B cell (primary cell): ENCODE measurements around the gene MCAM. TPM values are rescaled to one million over a fixed set of nuclear protein-coding genes. Genes with fewer than 3 reads are reported as not detected.

Source experiments
- ATAC-seq: fragments of 200-7000 bp; cut with Tn5 transposase; one replicate; pipeline ENCODE4 v1.10.0; 2021; ENCODE audit warnings: low read depth, mild to moderate bottlenecking, moderate number of reproducible peaks, moderate library complexity
- CTCF ChIA-PET: fragments of 350-600 bp; sonication (Branson Sonifier 250); formaldehyde crosslinking; loops from one replicate; lab custom pipeline; 2021; ENCODE audit warnings: antibody characterized with exemption, inconsistent platforms; lab: Charles Lee
- POLR2A ChIA-PET: fragments of 350-600 bp; sonication (Branson Sonifier 250); formaldehyde crosslinking; loops from one replicate; lab custom pipeline; 2021; ENCODE audit warnings: antibody characterized with exemption; lab: Charles Lee
- DNase-seq: peaks from one replicate; pipeline ENCODE4 v3.0.0; 2013
- H2AFZ ChIP-seq: 2 replicates; pipeline ENCODE4 v1.6.1; 2012; ENCODE audit warnings: mild to moderate bottlenecking, low read depth, low read length; ENCODE audit not compliant: insufficient read depth, poor library complexity, severe bottlenecking
- H3K27ac ChIP-seq, 2 donors: 1 replicate in 1 of 2; 2 replicates in 1 of 2; pipeline ENCODE4 v1.5.1; 2012 to 2013; ENCODE audit warnings: low read length in 2 of 2, mild to moderate bottlenecking in 2 of 2, moderate library complexity in 1 of 2
- H3K27me3 ChIP-seq, 4 experiments: fragments of 200-600 bp in 1 of 4; sonication (generic) in 1 of 4; replicated peaks in 1 of 4; 1 replicate in 2 of 4; 2 replicates in 2 of 4; pipeline versions ENCODE4 v1.6.1 to v1.7.0; 2013 to 2016; ENCODE audit warnings: low read length in 3 of 4, mild to moderate bottlenecking in 2 of 4, mixed read lengths in 1 of 4, moderate library complexity in 1 of 4; ENCODE audit not compliant: insufficient read depth in 4 of 4, control insufficient read depth in 3 of 4; ENCODE audit errors: control extremely low read depth in 1 of 4
- H3K36me3 ChIP-seq, 2 experiments: replicated peaks in 1 of 2; 1 replicate in 1 of 2; 2 replicates in 1 of 2; pipeline versions ENCODE4 v1.6.1 to v1.7.1; 2013; ENCODE audit warnings: low read length in 1 of 2; ENCODE audit not compliant: insufficient read depth in 2 of 2, control insufficient read depth in 1 of 2; ENCODE audit errors: control extremely low read depth in 1 of 2, extremely low read depth in 1 of 2
- H3K4me1 ChIP-seq, 2 donors: fragments of 200-600 bp in 1 of 2; sonication (generic) in 1 of 2; 1 replicate in 1 of 2; 2 replicates in 1 of 2; pipeline versions ENCODE4 v1.5.1 to v1.6.1; 2013 to 2017; ENCODE audit warnings: low read length in 2 of 2; ENCODE audit not compliant: control insufficient read depth in 2 of 2, insufficient read depth in 2 of 2
- H3K4me2 ChIP-seq: replicated peaks from 2 replicates; pipeline ENCODE3; 2012; ENCODE audit warnings: mild to moderate bottlenecking, low read depth, low read length; ENCODE audit not compliant: poor library complexity, severe bottlenecking
- H3K4me3 ChIP-seq, 5 experiments: fragments of 200-600 bp in 1 of 5; sonication (generic) in 1 of 5; 1 replicate in 3 of 5; 2 replicates in 2 of 5; pipeline versions ENCODE4 v1.5.1 to v1.7.0; 2011 to 2016; ENCODE audit warnings: low read length in 4 of 5, mild to moderate bottlenecking in 4 of 5, low read depth in 2 of 5, control low read depth in 1 of 5, moderate library complexity in 1 of 5; ENCODE audit not compliant: insufficient read depth in 1 of 5; ENCODE audit errors: control extremely low read depth in 1 of 5, extremely low read depth in 1 of 5
- H3K79me2 ChIP-seq: fragments of 200-600 bp; sonication (generic); one replicate; pipeline ENCODE4 v1.6.0; 2016; ENCODE audit warnings: low read length; ENCODE audit not compliant: control insufficient read depth, insufficient read depth
- H3K9ac ChIP-seq: fragments of 200-600 bp; sonication (generic); 2 replicates; pipeline ENCODE4 v1.6.1; 2017; ENCODE audit warnings: mild to moderate bottlenecking, low read length, moderate library complexity
- H3K9me3 ChIP-seq, 3 donors: one replicate each; pipeline versions ENCODE4 v1.6.1 to v1.7.1; 2013; ENCODE audit warnings: low read length in 2 of 3; ENCODE audit not compliant: control insufficient read depth in 2 of 3, insufficient read depth in 1 of 3; ENCODE audit errors: control extremely low read depth in 1 of 3
- H4K20me1 ChIP-seq: 2 replicates; pipeline ENCODE4 v1.6.0; 2012; ENCODE audit warnings: mild to moderate bottlenecking, low read length; ENCODE audit not compliant: insufficient read depth, control insufficient read depth, poor library complexity, severe bottlenecking
- H3K27ac Mint-ChIP-seq: one replicate; pipeline ENCODE4 v1.8.0; 2021; ENCODE audit warnings: mixed read lengths
- H3K27me3 Mint-ChIP-seq: one replicate; pipeline ENCODE4 v1.8.0; 2021; ENCODE audit warnings: mixed read lengths
- H3K4me1 Mint-ChIP-seq: one replicate; pipeline ENCODE4 v1.8.0; 2021; ENCODE audit warnings: mixed read lengths
- H3K4me3 Mint-ChIP-seq: one replicate; pipeline ENCODE4 v1.8.0; 2021; ENCODE audit warnings: mixed read lengths
- H3K9me3 Mint-ChIP-seq: one replicate; pipeline ENCODE4 v1.8.0; 2022; ENCODE audit warnings: mixed read lengths; ENCODE audit not compliant: insufficient read depth
- EZH2 ChIP-seq: IDR thresholded peaks from 2 replicates; pipeline ENCODE4 v1.6.1; 2012; ENCODE audit warnings: borderline replicate concordance, low read depth, mild to moderate bottlenecking, moderate library complexity, low read length; ENCODE audit not compliant: insufficient read depth, poor library complexity, severe bottlenecking
- WGBS: methylation state at CpG from one replicate; pipeline ENCODE4 v1.1.5; 2013; ENCODE audit warnings: missing lambda C conversion rate; ENCODE audit not compliant: insufficient coverage; 5-methylcytosine and 5-hydroxymethylcytosine counted together
- intact Hi-C: fragments of 100-400 bp; cut with micrococcal nuclease; formaldehyde crosslinking; loops from one replicate; pipeline ENCODE4 v1.10.0; 2022
- polyA plus RNA-seq: library from polyadenylated mRNA; depleted of rRNA; stranded (reverse); fragments of >200 nt; gene quantifications from 2 replicates; pipeline ENCODE4 v1.2.3, GENCODE V29; 2012
- total RNA-seq, 2 donors: library from RNA; stranded (reverse); fragments of 120-200 nt in 1 of 2; gene quantifications; 1 replicate in 1 of 2; 2 replicates in 1 of 2; pipeline versions ENCODE4 v1.2.3 to v1.2.4, GENCODE V29; 2013 to 2022
- TF ChIP-seq, protein P1 (sequence below): fragments of 200-600 bp; IDR thresholded peaks from one replicate; pipeline ENCODE4 v1.8.0; 2022; ENCODE audit warnings: antibody characterized with exemption, mild to moderate bottlenecking

MCAM gene
- total and polyA plus RNA-seq, 2 donors (not counting 1 experiment from before 2014, with no cell fraction given), result 0.42 to 1.1 TPM

DNA sequence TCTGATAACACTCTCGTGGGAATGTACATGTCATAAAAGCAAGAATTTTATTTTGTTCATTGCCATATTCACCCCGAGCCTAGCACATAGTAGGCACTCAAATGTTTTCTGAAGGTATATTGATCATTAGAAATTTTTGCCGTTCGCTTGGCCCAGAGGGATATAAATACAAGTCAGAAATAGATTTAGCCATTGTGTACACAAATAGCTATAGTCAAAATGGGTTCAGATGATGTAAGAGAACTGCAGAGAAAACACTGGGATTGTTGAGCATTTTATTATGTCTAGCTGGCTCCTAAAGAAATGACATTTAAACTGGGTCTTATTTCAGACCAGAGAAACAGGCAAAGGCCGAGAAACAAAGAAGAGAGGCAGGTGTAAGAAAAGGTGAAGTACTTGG, 49.3 kb downstream of the MCAM start:
- no peak overlapping the region for H3K27ac Mint-ChIP-seq
- H3K27me3 ChIP-seq, result no peaks in the 10 kb centered on the region
- H3K4me3 Mint-ChIP-seq, result no peak overlapping the region
- ATAC-seq (no peak), DNase-seq (no peak)
- H3K9ac ChIP-seq, result no peak overlapping the region
- H3K9me3 Mint-ChIP-seq, result no peaks in the 10 kb centered on the region
- H3K4me1 Mint-ChIP-seq, result peaks cover 25% of the 10 kb centered on the region
- 100% methylated on average over 2 of the region's 5 CpGs for WGBS
- CTCF ChIA-PET, result interaction anchor here (1.3 to 1.5 kb wide), 2 partner anchors 17 to 71 kb away, joined by 4 read pairs; no protein-coding TSS in a partner anchor
- H2AFZ ChIP-seq, result no peak overlapping the region
- H3K36me3 ChIP-seq, result peaks cover 0 to 8% of the 10 kb centered on the region in 2 experiments
- H3K9me3 ChIP-seq, result no peaks in the 10 kb centered on the region
- H3K79me2 ChIP-seq, result peaks cover 69% of the 10 kb centered on the region
- H3K4me1 ChIP-seq, result peaks cover 15 to 28% of the 10 kb centered on the region in 2 donors
- POLR2A ChIA-PET, result no interaction called here
- H3K27ac ChIP-seq, result no peak overlapping the region
- no peak overlapping the region for H3K4me2 ChIP-seq
- TF ChIP-seq EZH2, result no peak
- TF ChIP-seq, protein P1, sequence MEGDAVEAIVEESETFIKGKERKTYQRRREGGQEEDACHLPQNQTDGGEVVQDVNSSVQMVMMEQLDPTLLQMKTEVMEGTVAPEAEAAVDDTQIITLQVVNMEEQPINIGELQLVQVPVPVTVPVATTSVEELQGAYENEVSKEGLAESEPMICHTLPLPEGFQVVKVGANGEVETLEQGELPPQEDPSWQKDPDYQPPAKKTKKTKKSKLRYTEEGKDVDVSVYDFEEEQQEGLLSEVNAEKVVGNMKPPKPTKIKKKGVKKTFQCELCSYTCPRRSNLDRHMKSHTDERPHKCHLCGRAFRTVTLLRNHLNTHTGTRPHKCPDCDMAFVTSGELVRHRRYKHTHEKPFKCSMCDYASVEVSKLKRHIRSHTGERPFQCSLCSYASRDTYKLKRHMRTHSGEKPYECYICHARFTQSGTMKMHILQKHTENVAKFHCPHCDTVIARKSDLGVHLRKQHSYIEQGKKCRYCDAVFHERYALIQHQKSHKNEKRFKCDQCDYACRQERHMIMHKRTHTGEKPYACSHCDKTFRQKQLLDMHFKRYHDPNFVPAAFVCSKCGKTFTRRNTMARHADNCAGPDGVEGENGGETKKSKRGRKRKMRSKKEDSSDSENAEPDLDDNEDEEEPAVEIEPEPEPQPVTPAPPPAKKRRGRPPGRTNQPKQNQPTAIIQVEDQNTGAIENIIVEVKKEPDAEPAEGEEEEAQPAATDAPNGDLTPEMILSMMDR, result no peak
- intact Hi-C loops, result no loop called here
- no peak overlapping the region for H3K4me3 ChIP-seq
- no peaks in the 10 kb centered on the region for H3K27me3 Mint-ChIP-seq
- H4K20me1 ChIP-seq, result peaks cover 22% of the 10 kb centered on the region

DNA sequence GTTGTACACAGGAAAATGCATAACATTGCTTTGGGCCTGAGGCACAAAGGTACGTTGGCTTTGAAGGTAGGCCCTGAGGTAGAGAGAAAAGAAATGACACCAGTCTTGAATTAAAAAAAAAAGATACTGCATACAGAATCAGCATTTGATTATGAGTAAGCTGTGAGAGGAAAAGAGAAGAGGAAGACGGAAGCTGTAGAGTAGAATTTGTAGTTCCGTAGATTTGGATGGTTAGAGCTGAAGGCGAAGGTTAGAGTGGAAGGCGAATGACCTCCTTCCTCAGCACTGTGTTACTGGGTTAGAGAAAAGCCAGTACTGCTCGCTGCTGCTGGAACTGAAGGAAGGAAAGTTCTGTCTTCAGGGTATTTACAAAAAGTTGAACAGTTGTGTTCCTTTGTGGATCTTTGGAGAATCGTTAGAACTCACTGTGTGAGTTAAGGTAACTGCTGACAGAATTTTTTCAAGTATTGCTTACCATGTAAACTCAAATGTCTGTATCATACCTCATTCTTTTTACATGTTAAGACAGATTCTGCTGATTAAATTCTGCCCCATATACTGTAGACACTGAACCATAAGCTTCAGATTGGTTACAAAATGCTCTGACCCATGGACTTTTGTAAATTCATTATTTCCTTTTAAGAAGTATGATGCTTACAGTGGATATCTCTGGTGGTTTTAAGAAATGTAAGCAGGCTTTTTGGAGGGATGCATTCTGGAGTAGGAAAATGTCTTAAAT, 50.2 kb downstream of the MCAM start:
- CTCF ChIA-PET, result interaction anchor here (1.0 to 1.3 kb wide), 2 partner anchors 70 to 90 kb away, joined by 3 to 4 read pairs; no protein-coding TSS in a partner anchor
- Histone ChIP-seq H3K4me1 (peaks cover 24 to 37% of the 10 kb centered on the region in 2 donors), H3K9ac (no peak overlapping the region), H4K20me1 (peaks cover 22% of the 10 kb centered on the region), H3K27ac (peak overlapping the region in 1 of 2 donors; percentile 20), H3K4me3 (no peak overlapping the region), H3K4me2 (peak overlapping the region; percentile 20), H3K36me3 (peaks cover 0 to 3% of the 10 kb centered on the region in 2 experiments), H3K9me3 (no peaks in the 10 kb centered on the region), H3K27me3 (no peaks in the 10 kb centered on the region), H3K79me2 (peaks cover 78% of the 10 kb centered on the region), H2AFZ (no peak overlapping the region)
- Mint-ChIP-seq H3K27ac (no peak overlapping the region), H3K27me3 (no peaks in the 10 kb centered on the region), H3K4me1 (peaks cover 25% of the 10 kb centered on the region), H3K4me3 (no peak overlapping the region), H3K9me3 (no peaks in the 10 kb centered on the region)
- 93% methylated on average over 5 of the region's 7 CpGs for WGBS
- DNase-seq, result no peak
- ATAC-seq, result no peak
- POLR2A ChIA-PET, result no interaction called here
- TF ChIP-seq, protein P1, result no peak
- no peak for TF ChIP-seq EZH2
- intact Hi-C loops, result no loop called here
